Measurements from ENCODE around the gene ADCY5.

GRCh38 chr3:123392871-123393620, 55.8 kb downstream of the ADCY5 start:
- no peak for TF ChIP-seq CTCF (IDR thresholded peaks at IDR 0.05)
- TF ChIP-seq POLR2A (IDR thresholded peaks at IDR 0.05) = no peak

Data from prostate gland (tissue), 2 donors.